ENCODE measurements around the gene WNT8A.
A peak's percentile ranks its signal among the peaks of the same experiment; 100 is the strongest.
"Not testable (repeated sequence)": the region's sequence is repeated elsewhere in the genome, so short reads cannot be mapped to it uniquely, and the experiment has no call there.

The WNT8A gene

GRCh38 chr5:138051441-138052296 lies 32.2 kb upstream of the WNT8A start:
- TF ChIP-seq CTCF (IDR thresholded peaks at IDR 0.05; ENCODE audit: extremely low read depth, insufficient read depth, missing control alignments), result no peak
- no peak for DNase-seq (ENCODE audit: low spot score)
- in situ Hi-C loops (cut with MboI; ENCODE audit: low pct_unique_long_range_greater_than_20kb, low sequenced_read_pairs, unreplicated experiment), result no loop called here

- DNase-seq (ENCODE audit: low spot score); in situ Hi-C loops (cut with MboI; ENCODE audit: low pct_unique_long_range_greater_than_20kb, low sequenced_read_pairs, unreplicated experiment): not testable (repeated sequence)
Measured at GRCh38 chr5:138052718-138053117, 31.1 kb upstream of the WNT8A start.

GRCh38 chr5:138053554-138053953 lies 30.3 kb upstream of the WNT8A start:
- no peak for DNase-seq (ENCODE audit: low spot score)
- in situ Hi-C loops (cut with MboI; ENCODE audit: low pct_unique_long_range_greater_than_20kb, low sequenced_read_pairs, unreplicated experiment), result no loop called here
- no peak for TF ChIP-seq CTCF (IDR thresholded peaks at IDR 0.05; ENCODE audit: extremely low read depth, insufficient read depth, missing control alignments)

- no peak for DNase-seq (ENCODE audit: low spot score)
- TF ChIP-seq CTCF (IDR thresholded peaks at IDR 0.05; ENCODE audit: extremely low read depth, insufficient read depth, missing control alignments), result no peak
- in situ Hi-C loops (cut with MboI; ENCODE audit: low pct_unique_long_range_greater_than_20kb, low sequenced_read_pairs, unreplicated experiment), result no loop called here
Measured at GRCh38 chr5:138054206-138054605, 29.6 kb upstream of the WNT8A start.

GRCh38 chr5:138054847-138055558 lies 28.8 kb upstream of the WNT8A start:
- in situ Hi-C loops (cut with MboI; ENCODE audit: low pct_unique_long_range_greater_than_20kb, low sequenced_read_pairs, unreplicated experiment), result no loop called here
- no peak for TF ChIP-seq CTCF (IDR thresholded peaks at IDR 0.05; ENCODE audit: extremely low read depth, insufficient read depth, missing control alignments)
- DNase-seq (ENCODE audit: low spot score), result no peak

- in situ Hi-C loops (cut with MboI; ENCODE audit: low pct_unique_long_range_greater_than_20kb, low sequenced_read_pairs, unreplicated experiment), result no loop called here
- TF ChIP-seq CTCF (IDR thresholded peaks at IDR 0.05; ENCODE audit: extremely low read depth, insufficient read depth, missing control alignments), result no peak
- DNase-seq (ENCODE audit: low spot score), result no peak
Measured at GRCh38 chr5:138064526-138064925, 19.3 kb upstream of the WNT8A start.

GRCh38 chr5:138065102-138065501 lies 18.7 kb upstream of the WNT8A start:
- in situ Hi-C loops (cut with MboI; ENCODE audit: low pct_unique_long_range_greater_than_20kb, low sequenced_read_pairs, unreplicated experiment), result loop anchor here (5.0 kb wide), 1 partner anchor 33 kb away; the partner anchor contains the start of gene FAM13B
- TF ChIP-seq CTCF (IDR thresholded peaks at IDR 0.05; ENCODE audit: extremely low read depth, insufficient read depth, missing control alignments), result peak; percentile 56
- no peak for DNase-seq (ENCODE audit: low spot score)

Measured in GM13977 (cell line).